GM03348 (cell line): ENCODE data around the gene BMP8A.
"Not testable (repeated sequence)": the region's sequence is repeated elsewhere in the genome, so short reads cannot be mapped to it uniquely, and the experiment has no call there.

Experiments
- DNase-seq: peaks from one replicate; pipeline ENCODE4 v3.0.0; 2012; ENCODE audit warnings: low spot score

BMP8A gene

DNA sequence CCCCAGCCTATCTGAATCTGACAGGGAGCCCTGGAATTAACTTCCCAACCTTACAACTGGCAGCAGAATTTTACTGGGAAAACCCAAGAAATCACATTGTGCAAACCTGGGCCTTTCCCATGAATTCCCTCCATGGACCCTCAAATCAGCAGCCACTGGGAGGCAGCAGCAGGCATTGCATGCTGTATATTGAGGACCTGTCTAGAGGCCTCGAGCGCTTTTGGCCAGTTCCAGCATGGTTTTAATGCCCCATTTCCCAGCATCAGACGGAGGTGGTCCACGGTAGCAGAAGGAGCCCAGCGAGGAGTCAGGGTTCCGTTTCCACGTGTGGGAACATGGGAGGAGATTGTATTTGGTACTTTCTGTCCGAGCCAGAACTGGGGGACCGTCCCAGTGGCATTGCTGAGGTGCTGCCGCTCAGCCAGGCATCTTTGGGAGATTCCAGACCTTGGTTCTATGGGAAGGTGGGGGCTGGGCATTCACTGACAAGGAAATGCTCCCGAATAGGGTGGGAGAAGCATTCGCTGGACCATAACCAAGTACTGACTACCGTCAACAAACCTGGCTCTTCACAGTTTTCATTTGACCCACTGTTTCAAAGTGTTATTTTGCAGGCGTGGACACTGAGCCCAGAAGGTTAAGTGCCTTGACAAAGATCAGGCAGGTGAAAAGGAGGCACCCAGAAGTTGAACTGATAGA is 15.9 kb downstream of the BMP8A start:
- DNase-seq = no peak

DNA sequence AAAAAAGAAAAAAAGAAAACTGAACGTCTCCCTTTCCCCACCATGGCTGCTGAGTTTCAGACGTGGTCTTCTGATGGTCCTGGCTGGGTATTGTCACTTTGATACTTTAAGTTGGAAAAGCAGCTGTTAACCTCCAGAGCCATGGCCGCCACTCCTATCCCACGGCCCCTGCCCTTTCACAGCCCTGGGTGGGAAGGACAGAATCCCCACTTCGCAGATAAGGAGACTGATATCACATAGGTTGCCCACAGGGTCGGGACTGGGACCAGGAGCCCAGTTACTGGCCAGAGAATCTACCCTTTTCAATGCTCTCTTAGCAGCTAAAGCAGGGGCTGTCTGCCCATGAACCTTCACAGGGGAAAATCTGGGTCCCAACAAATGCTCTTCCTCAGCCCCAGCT is 16.8 kb downstream of the BMP8A start:
- DNase-seq = no peak

DNA sequence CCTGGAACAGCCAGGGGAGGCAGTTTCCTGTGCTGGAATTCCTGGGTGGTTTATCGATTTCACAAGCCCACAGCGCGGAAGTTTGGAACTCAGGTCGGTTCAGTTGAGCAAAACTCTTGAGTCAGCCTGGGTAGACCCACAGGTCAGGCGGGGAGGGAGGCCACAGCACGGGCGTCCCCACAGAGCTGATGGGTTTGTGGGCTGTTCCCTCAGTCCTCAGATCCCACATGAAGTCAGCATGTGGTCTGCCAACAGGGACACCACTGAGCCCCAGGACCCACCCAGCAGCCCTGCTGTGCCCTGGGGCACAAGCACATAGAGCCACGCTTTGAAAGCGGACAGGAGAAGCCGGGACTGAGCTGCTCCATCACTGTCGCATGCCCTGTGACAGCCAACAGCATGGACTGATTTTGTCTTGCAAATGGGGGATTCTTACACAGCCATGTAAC is 17.4 kb downstream of the BMP8A start:
- DNase-seq = no peak

DNA sequence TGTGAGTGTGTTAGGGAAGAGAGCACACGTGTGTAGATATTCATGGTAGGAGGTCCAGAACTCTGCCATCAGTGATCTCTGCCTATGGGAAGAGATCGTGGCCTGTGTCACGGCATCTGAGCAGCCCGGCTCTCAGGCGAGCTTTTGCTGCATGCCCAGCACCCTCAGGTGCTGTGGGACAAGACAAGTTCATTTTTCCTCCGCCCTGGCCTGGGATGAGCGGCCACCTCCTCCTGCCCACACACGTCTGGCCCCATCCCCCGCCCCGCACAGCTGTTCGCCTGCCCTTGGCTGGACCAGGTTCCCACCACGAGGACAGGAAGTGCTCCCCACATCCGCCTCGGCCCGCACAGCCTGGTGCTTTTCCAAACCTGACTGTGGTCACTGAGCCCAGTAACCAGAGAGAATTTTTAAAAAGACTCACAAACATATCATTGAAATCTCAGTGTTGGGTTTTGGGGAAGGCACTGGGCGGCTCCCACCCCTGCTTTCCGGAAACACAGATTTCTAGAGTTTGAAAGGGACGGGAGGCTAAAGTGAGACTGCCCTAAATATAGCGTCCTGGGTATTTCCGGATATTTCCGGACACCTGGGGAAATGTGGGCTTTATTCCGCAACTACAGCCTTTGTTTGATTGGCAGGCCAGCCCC is 18.0 kb downstream of the BMP8A start:
- no peak for DNase-seq

DNA sequence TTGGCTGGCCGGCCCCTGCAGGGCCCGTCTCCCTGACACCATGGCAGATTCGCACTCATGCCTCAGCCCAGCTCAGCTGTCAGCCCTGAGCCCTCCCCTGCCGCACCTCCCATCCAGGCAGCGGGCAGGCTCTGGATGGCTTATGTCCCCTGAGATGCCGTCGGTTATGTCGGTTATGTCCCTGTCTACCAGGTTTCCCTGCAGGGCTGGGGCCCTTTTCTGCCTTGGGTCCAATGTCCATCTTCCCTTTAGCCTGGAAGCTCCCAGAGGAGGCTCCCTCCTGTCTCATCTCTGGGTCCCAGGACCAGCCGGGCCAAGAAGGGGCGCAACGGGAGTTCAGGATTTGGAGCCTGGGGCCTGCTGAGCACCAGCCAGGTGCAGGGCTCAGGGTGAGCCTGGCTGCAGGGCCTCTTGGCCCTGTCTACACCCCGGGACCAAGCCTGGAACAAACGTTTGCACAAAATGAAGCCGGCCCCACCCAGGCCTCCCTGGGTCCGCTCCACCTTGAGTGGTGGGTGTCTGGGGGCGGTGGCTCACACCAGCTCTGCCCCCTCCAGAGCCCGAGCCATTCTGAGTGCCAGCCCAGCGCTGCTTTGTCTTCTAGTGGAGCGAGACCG is 19.2 kb downstream of the BMP8A start:
- DNase-seq = not testable (repeated sequence)

DNA sequence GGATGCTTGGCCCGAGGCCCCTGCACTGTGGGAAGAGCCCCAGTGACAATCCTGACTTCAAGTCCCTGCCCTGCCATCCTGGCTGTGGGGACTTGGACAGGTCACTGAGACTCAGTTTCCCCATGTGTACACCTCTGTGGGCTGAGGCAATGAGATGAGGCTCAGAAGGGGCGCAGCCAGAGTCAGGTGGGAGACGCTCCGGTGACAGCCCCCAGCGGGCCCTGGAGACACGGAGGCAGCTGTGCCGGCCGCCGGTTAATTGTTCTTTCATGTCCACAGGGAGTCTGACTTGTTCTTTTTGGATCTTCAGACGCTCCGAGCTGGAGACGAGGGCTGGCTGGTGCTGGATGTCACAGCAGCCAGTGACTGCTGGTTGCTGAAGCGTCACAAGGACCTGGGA is 20.0 kb downstream of the BMP8A start:
- not testable (repeated sequence) for DNase-seq

DNA sequence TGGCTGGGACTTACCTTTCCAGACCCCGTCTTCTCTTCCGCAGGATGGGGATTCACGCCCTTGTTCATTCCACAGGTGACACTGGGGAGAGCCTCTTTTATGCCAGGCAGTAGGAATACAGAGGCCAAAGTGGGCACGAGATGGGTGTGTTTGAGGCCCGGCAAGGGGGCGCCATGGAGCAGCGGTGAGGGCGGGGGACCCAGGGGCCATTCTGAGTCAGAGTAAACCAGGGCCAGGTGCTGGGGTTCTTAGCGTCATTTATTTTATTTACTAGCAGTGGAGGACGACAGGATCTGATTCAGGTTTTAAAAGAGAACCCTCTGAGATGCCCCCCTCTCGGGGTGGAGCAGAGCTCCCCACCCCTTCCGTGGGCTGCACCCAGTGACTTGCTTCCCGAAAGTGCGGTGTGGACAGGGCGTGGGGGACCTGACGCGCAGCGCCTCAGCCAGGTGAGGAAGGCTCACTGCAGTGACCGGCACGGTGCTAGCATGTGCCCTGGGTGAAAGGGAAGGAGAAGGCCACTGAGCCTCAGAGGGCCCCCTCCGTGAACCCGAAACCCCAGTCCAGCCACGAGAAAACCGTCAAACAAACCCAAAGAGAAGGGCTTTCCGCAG is 20.9 kb downstream of the BMP8A start:
- DNase-seq = not testable (repeated sequence)

DNA sequence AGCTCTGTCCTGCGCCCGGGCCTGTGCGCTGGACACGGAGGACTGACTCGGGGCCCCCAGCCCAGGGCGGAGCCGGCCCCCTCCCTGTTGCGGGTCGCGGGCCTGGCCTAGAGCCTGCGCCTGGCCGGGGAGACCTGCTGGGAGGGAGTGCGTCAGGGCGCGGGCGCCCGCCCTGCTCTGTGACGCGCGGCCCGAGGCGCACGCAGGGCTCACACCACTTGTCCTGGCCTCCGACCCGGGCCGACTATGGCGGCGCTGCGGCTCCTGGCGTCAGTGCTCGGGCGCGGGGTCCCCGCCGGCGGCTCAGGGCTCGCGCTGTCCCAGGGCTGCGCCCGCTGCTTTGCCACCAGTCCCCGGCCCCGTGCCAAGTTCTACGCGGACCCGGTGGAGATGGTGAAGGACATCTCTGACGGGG is 23.3 kb downstream of the BMP8A start:
- DNase-seq = not testable (repeated sequence)

DNA sequence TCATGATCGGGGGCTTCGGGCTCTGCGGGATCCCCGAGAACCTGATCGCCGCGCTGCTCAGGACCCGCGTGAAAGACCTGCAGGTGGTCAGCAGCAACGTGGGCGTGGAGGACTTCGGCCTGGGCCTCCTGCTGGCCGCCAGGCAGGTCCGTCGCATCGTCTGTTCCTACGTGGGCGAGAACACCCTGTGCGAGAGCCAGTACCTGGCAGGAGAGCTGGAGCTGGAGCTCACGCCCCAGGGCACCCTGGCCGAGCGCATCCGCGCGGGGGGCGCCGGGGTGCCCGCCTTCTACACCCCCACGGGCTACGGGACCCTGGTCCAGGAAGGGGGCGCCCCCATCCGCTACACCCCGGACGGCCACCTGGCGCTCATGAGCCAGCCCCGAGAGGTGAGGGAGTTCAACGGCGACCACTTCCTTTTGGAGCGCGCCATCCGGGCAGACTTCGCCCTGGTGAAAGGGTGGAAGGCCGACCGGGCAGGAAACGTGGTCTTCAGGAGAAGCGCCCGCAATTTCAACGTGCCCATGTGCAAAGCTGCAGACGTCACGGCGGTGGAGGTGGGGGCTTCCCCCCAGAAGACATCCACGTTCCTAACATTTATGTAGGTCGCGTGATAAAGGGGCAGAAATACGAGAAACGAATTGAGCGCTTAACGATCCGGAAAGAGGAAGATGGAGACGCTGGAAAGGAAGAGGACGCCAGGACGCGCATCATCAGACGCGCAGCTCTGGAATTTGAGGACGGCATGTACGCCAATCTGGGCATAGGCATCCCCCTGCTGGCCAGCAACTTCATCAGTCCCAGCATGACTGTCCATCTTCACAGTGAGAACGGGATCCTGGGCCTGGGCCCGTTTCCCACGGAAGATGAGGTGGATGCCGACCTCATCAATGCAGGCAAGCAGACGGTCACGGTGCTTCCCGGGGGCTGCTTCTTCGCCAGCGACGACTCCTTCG is 24.0 kb downstream of the BMP8A start:
- DNase-seq = not testable (repeated sequence)

DNA sequence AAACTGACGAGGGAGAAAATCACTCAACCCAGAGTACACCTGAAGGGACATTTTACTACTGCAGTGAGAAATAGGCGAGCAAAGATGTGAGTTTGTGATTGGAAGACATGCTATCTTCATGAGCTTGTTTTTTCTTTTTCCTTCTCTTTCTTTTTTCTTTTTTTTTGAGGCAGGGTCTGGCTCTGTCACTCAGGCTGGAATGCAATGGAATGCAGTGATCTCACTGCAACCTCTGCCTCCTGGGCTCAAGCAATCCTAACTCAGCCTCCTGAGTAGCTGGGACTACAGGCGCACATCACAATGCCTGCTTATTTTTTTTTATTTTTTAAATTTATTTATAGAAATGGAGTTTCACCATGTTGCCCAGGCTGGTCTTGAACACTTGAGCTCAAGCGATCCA is 25.4 kb downstream of the BMP8A start:
- not testable (repeated sequence) for DNase-seq

DNA sequence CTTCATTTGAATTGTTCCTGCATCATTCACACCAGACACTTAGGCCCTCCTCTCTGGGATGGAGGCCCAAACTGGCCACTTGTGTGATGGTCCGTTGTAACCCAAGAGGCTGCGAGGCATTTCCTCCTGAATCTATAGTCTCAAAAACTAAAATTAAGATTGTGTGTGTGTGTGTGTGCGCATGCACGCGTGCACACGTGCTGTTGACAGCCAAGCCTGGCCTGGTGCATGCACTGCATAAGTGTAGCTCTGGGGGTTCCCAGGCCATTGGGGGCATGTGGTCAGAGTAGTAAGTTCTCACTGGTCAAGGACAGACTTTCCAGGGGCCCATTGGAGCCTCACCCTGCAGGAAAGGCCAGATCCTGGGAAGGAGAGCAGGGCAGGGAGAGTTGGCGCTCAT is 26.5 kb downstream of the BMP8A start:
- not testable (repeated sequence) for DNase-seq

DNA sequence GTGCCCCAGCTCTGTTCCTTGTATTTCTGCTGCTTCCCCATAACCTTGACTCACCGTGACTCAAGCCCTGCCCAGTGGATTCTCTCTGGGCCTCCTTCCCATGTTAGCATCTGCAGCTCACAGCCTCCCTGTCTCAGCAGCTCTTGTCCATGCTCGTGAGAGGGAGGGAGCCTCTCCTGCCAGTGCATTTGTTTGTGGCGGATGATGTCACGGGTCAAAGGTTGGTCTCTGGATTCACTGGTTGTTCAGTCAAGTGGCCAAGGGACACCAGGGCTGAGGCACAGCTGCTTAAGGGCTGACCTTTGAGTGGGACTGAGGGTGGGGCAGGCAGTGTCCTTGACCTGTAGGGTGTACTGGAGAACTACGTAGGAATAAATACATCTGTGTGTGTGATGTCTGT is 27.9 kb downstream of the BMP8A start:
- not testable (repeated sequence) for DNase-seq

DNA sequence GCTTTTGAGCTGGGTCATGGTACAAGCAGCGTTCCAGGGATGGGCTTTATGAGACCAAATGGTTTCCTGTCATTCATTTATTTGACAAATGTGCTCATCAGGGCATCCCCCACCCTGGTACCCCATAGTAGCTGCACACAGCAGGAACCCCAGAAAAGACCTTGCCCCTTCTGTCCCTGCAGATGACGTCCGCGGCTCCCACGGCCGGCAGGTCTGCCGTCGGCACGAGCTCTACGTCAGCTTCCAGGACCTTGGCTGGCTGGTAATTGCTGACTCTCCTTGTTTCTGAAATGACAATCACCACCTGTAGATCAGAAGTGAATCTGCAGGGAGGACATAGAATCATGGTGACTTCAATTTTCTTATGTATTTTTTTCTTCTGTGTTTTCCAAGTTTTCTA is 30.8 kb downstream of the BMP8A start:
- DNase-seq = not testable (repeated sequence)

DNA sequence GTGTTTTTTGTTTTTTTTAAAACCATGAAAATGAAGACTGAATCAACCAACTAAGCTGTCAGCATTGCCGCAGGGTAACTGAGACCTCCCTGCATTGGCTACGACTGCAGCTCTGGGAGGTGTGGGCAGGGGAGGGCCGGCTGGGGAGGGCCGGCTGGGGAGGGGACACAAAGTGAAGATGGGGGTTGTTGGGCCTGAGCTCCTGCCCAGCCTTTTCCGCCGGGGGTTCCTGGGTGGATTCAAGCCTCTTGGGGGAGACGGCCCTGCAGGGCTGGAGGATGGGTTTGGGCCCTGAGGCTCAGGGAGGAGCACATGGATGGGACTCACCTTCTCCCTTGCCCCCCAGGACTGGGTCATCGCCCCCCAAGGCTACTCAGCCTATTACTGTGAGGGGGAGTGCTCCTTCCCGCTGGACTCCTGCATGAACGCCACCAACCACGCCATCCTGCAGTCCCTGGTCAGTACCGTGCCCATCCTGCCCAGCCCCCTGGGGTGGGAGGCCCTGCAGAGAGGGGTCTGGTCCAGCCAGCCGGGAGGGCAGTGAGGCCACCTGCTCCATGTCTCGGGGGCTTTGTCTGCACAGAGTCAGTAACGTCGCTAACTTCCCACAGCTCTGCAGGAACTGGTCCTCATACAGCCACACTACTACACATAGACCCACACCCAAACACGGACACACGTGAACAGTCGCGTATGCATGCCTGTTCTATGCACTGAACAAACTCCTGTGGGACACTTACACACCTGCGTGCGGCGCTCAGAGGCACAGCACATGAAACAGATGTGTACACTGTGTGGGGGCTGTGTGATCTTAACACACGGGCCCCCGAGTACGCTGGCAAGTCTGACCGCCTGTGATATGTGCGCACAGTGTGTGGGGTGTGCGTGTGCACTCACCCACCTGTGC is 31.5 kb downstream of the BMP8A start:
- no peak for DNase-seq

DNA sequence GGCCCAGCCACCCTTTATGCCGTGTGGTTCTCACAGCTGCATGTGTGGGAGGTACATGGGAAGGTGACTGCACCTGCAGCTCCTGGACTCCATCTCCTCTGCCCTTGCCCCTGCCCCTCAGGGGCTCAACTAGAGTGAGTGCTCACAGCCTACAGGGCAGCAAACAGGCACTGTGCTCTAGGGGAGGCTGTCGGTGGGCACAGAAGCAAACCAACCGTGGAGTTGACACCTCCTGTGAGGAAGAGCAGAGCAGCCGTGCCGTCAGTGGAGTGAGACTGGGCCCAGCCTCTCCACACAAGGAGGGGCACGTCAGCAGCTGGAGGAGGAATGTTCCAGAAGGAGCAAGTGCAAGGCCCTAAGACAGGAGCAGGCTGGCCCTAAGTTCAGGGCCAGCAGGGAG is 32.7 kb downstream of the BMP8A start:
- no peak for DNase-seq

DNA sequence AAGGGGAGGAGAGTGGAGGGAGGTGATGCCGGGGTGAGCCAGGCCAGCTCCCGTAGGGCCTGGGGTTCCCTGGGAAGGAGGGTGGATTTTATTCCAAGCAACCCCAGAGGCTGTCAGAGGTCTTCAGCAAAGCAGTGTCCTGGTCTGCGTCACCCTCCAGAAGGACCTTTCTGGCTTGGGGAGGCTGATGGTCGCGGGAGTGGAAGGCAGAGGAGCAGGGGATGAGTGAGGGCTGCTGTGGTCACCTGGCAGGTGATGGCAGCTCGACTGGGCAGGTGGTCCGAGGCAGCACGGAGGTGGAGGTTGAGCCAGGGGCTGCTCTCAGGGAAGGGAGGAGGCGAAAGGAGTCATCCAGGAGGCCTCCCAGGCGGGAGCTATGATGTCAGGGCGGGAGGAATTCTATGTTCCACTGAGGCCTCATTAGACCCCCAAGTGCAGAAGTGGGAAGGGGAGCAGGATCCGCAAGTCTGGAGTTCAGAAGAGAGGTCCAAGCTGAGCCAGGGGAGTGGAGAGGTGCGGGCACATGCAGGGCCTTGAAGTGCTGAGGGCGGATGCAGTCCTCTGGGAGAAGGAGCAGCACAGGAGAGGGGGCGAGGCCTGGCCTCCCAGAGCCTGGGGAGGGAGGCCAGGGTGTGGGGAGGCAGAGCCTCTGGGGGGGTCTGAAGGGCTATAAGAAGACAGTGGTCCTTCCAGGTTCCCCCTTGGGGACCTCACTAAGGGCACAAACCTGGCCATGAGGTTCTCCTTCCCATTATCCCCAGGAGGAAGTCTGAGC is 33.3 kb downstream of the BMP8A start:
- no peak for DNase-seq

DNA sequence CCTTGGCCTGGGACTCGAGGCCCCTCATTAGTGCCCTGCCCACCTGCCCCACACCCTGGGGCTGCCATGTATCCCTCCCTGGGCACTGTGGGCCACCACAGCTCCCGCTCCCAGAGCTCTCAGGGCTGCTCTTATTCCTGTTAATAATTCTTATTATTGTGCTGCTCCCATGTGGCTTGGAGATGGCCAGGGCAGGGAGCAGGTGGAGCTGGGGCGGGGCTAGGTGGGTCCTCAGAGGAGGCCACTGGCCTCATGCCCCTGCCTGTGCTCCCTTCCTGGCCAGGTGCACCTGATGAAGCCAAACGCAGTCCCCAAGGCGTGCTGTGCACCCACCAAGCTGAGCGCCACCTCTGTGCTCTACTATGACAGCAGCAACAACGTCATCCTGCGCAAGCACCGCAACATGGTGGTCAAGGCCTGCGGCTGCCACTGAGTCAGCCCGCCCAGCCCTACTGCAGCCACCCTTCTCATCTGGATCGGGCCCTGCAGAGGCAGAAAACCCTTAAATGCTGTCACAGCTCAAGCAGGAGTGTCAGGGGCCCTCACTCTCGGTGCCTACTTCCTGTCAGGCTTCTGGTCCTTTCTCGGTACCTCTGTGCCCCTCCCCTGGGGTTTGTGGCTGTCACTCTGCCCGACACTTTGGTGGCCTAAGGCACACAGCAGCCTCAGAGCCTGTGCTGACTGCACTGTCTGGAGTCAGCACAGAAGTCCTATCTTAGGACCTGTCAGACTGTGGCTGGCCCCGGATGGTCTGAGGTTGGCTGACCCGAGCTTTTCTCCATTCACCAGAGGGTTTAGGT is 34.1 kb downstream of the BMP8A start:
- DNase-seq = no peak

DNA sequence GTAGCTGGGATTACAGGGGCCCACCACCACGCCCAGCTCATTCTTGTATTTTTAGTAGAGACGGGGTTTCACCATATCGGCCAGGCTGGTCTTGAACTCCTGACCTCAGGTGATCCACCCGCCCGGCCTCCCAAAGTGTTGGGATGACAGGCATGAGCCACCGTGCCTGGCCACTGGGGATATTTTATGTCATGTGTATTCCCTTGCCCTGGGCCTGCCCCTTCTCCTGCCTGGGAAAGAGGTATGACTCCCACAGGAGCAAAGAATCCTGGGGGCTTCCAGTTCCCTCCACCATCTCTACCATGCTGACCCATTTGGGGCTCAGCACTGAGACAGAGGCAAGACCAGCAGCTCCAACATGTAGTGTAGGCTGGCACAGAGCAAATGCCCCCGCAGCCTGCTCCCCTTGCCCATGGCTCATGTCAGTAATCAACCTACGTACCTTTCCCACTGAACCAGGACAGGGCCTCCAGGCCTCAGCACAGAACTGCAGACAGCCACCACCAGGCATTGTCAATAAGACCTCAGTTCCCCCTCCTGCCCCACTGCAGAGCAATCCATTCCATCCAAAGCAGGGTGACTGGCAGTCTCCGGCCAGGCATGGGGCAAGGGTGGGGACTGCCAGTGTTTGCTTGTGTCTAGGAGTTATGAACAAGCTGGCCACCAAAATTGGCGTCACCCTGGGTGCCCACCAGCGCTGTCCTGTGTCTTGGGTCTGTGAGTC is 35.2 kb downstream of the BMP8A start:
- DNase-seq = no peak
